GM19193 (cell line): Measurements from ENCODE around the gene FRMPD2.

Experiments used
- POLR2A ChIP-seq: IDR thresholded peaks from 4 replicates; pipeline ENCODE4 v1.6.1; 2011; ENCODE audit not compliant: insufficient read depth, insufficient read length; ENCODE audit errors: extremely low read depth

The FRMPD2 gene

GRCh38 chr10:48232717-48233447, 41.6 kb downstream of the FRMPD2 start:
- TF ChIP-seq POLR2A: no peak

- no peak for TF ChIP-seq POLR2A
These were observed 42.7 kb downstream of the FRMPD2 start for GRCh38 chr10:48231699-48232315.

- TF ChIP-seq POLR2A: no peak
These were observed 43.3 kb downstream of the FRMPD2 start for GRCh38 chr10:48231178-48231577.

- TF ChIP-seq POLR2A: no peak
These were observed 47.3 kb downstream of the FRMPD2 start for GRCh38 chr10:48227213-48227612.

- no peak for TF ChIP-seq POLR2A
These were observed 49.4 kb downstream of the FRMPD2 start for GRCh38 chr10:48224979-48225560.

GRCh38 chr10:48224296-48224695, 50.2 kb downstream of the FRMPD2 start:
- TF ChIP-seq POLR2A: no peak

GRCh38 chr10:48221814-48222213, 52.7 kb downstream of the FRMPD2 start:
- no peak for TF ChIP-seq POLR2A

GRCh38 chr10:48219194-48219593, 55.3 kb downstream of the FRMPD2 start:
- no peak for TF ChIP-seq POLR2A

- TF ChIP-seq POLR2A: no peak
These were observed 57.8 kb downstream of the FRMPD2 start for GRCh38 chr10:48216744-48217143.

- TF ChIP-seq POLR2A: no peak
These were observed 58.3 kb downstream of the FRMPD2 start for GRCh38 chr10:48216204-48216505.

- no peak for TF ChIP-seq POLR2A
These were observed 58.9 kb downstream of the FRMPD2 start for GRCh38 chr10:48215486-48216203.

GRCh38 chr10:48214716-48215485, 59.6 kb downstream of the FRMPD2 start:
- no peak for TF ChIP-seq POLR2A

GRCh38 chr10:48213047-48213446, 61.4 kb downstream of the FRMPD2 start:
- TF ChIP-seq POLR2A: no peak

- TF ChIP-seq POLR2A: no peak
These were observed 62.7 kb downstream of the FRMPD2 start for GRCh38 chr10:48211777-48212176.

- TF ChIP-seq POLR2A: no peak
These were observed 63.5 kb downstream of the FRMPD2 start for GRCh38 chr10:48210966-48211365.

- no peak for TF ChIP-seq POLR2A
These were observed 64.1 kb downstream of the FRMPD2 start for GRCh38 chr10:48210391-48210790.

GRCh38 chr10:48209241-48209640, 65.3 kb downstream of the FRMPD2 start:
- no peak for TF ChIP-seq POLR2A
